Duodenal mucosa (tissue), 2 donors: ENCODE results near the gene STMN1.

Source experiments
- H3K27ac ChIP-seq: one replicate; pipeline ENCODE4 v1.7.0; 2013; ENCODE audit warnings: low read depth, low read length
- H3K27me3 ChIP-seq, 2 donors: one replicate each; pipeline ENCODE4 v1.7.0; 2013; ENCODE audit warnings: low read length in 2 of 2, control low read depth in 1 of 2; ENCODE audit not compliant: insufficient read depth in 2 of 2, control insufficient read depth in 1 of 2
- H3K36me3 ChIP-seq, 2 donors: one replicate each; pipeline ENCODE4 v1.7.0; 2013; ENCODE audit warnings: low read length in 2 of 2, control low read depth in 1 of 2; ENCODE audit not compliant: insufficient read depth in 2 of 2, control insufficient read depth in 1 of 2
- H3K4me1 ChIP-seq, 2 donors: one replicate each; pipeline ENCODE4 v1.7.0; 2013; ENCODE audit warnings: low read length in 2 of 2, control low read depth in 1 of 2; ENCODE audit not compliant: insufficient read depth in 2 of 2, control insufficient read depth in 1 of 2
- H3K4me3 ChIP-seq, 2 donors: one replicate each; pipeline ENCODE4 v1.7.0; 2013; ENCODE audit warnings: low read length in 2 of 2, low read depth in 1 of 2
- H3K9ac ChIP-seq, 2 donors: one replicate each; pipeline ENCODE4 v1.7.0; 2013; ENCODE audit warnings: low read length in 2 of 2, low read depth in 1 of 2
- H3K9me3 ChIP-seq, 2 donors: one replicate each; pipeline ENCODE4 v1.7.0; 2013; ENCODE audit warnings: low read length in 2 of 2, control low read depth in 1 of 2; ENCODE audit not compliant: control insufficient read depth in 1 of 2

The STMN1 gene

GRCh38 chr1:25879675-25880074 lies 26.5 kb downstream of the STMN1 start:
- Histone ChIP-seq H3K27me3 (no peaks in the 10 kb centered on the region), H3K36me3 (no peaks in the 10 kb centered on the region), H3K9ac (no peak overlapping the region), H3K27ac (no peak overlapping the region), H3K4me3 (no peak overlapping the region), H3K4me1 (peaks cover 25 to 29% of the 10 kb centered on the region in 2 donors), H3K9me3 (no peaks in the 10 kb centered on the region)

- H3K4me3 ChIP-seq, result no peak overlapping the region
- no peaks in the 10 kb centered on the region for H3K36me3 ChIP-seq
- no peaks in the 10 kb centered on the region for H3K27me3 ChIP-seq
- no peak overlapping the region for H3K27ac ChIP-seq
- no peaks in the 10 kb centered on the region for H3K9me3 ChIP-seq
- H3K4me1 ChIP-seq, result peaks cover 29 to 36% of the 10 kb centered on the region in 2 donors
- no peak overlapping the region for H3K9ac ChIP-seq
Observed at GRCh38 chr1:25878690-25879089, 27.5 kb downstream of the STMN1 start.

GRCh38 chr1:25877155-25877554 lies 29.1 kb downstream of the STMN1 start:
- Histone ChIP-seq H3K27ac (no peak overlapping the region), H3K36me3 (no peaks in the 10 kb centered on the region), H3K4me1 (peaks cover 44 to 51% of the 10 kb centered on the region in 2 donors), H3K9ac (no peak overlapping the region), H3K9me3 (no peaks in the 10 kb centered on the region), H3K4me3 (no peak overlapping the region), H3K27me3 (no peaks in the 10 kb centered on the region)

- H3K27ac ChIP-seq, result no peak overlapping the region
- H3K4me1 ChIP-seq, result peaks cover 49 to 55% of the 10 kb centered on the region in 2 donors
- H3K9ac ChIP-seq, result no peak overlapping the region
- H3K9me3 ChIP-seq, result no peaks in the 10 kb centered on the region
- no peaks in the 10 kb centered on the region for H3K36me3 ChIP-seq
- no peak overlapping the region for H3K4me3 ChIP-seq
- no peaks in the 10 kb centered on the region for H3K27me3 ChIP-seq
Observed at GRCh38 chr1:25876693-25877077, 29.5 kb downstream of the STMN1 start.

GRCh38 chr1:25875856-25876692 lies 30.1 kb downstream of the STMN1 start:
- peak overlapping the region; percentile 52 for H3K27ac ChIP-seq
- H3K36me3 ChIP-seq, result no peaks in the 10 kb centered on the region
- no peaks in the 10 kb centered on the region for H3K27me3 ChIP-seq
- H3K4me3 ChIP-seq, result peak overlapping the region; percentile 67 to 82
- H3K4me1 ChIP-seq, result peaks cover 55 to 61% of the 10 kb centered on the region in 2 donors
- no peaks in the 10 kb centered on the region for H3K9me3 ChIP-seq
- H3K9ac ChIP-seq, result peak overlapping the region in 1 of 2 donors; percentile 75

- Histone ChIP-seq H3K9me3 (no peaks in the 10 kb centered on the region), H3K36me3 (peaks cover 0 to 3% of the 10 kb centered on the region in 2 donors), H3K27ac (peak within 1 kb of the TSS; percentile 52), H3K4me3 (peak within 1 kb of the TSS; percentile 67 to 82), H3K4me1 (peaks cover 63 to 64% of the 10 kb centered on the region in 2 donors), H3K27me3 (no peaks in the 10 kb centered on the region), H3K9ac (peak within 1 kb of the TSS; percentile 75 to 78)
Observed at GRCh38 chr1:25875154-25875855, 30.9 kb downstream of the STMN1 start, which contains the start of gene PAQR7. Gene PAQR7 (minus strand): TSS chr1:25875708. CDS start chr1:25863839, 11,869 bp downstream.

GRCh38 chr1:25874635-25875153 lies 31.5 kb downstream of the STMN1 start:
- Histone ChIP-seq H3K36me3 (peaks cover 0 to 8% of the 10 kb centered on the region in 2 donors), H3K4me3 (peak overlapping the region; percentile 67 to 82), H3K27me3 (no peaks in the 10 kb centered on the region), H3K4me1 (peaks cover 63 to 64% of the 10 kb centered on the region in 2 donors), H3K9ac (peak overlapping the region; percentile 75 to 78), H3K9me3 (no peaks in the 10 kb centered on the region), H3K27ac (peak overlapping the region; percentile 52)

- Histone ChIP-seq H3K9me3 (no peaks in the 10 kb centered on the region), H3K36me3 (peaks cover 0 to 8% of the 10 kb centered on the region in 2 donors), H3K27me3 (no peaks in the 10 kb centered on the region), H3K9ac (peak overlapping the region; percentile 75 to 78), H3K27ac (no peak overlapping the region), H3K4me3 (peak overlapping the region; percentile 67 to 82), H3K4me1 (peaks cover 59 to 61% of the 10 kb centered on the region in 2 donors)
Observed at GRCh38 chr1:25874209-25874608, 32.0 kb downstream of the STMN1 start.

GRCh38 chr1:25873120-25873519 lies 33.1 kb downstream of the STMN1 start:
- no peaks in the 10 kb centered on the region for H3K9me3 ChIP-seq
- peak overlapping the region in 1 of 2 donors; percentile 18 for H3K9ac ChIP-seq
- peaks cover 0 to 8% of the 10 kb centered on the region in 2 donors for H3K36me3 ChIP-seq
- no peaks in the 10 kb centered on the region for H3K27me3 ChIP-seq
- peak overlapping the region in 1 of 2 donors; percentile 28 for H3K4me3 ChIP-seq
- no peak overlapping the region for H3K27ac ChIP-seq
- peaks cover 57% of the 10 kb centered on the region in 2 donors for H3K4me1 ChIP-seq

- peak overlapping the region in 1 of 2 donors; percentile 28 for H3K4me3 ChIP-seq
- peaks cover 0 to 8% of the 10 kb centered on the region in 2 donors for H3K36me3 ChIP-seq
- H3K4me1 ChIP-seq, result peaks cover 61% of the 10 kb centered on the region in 2 donors
- H3K27ac ChIP-seq, result no peak overlapping the region
- peak overlapping the region in 1 of 2 donors; percentile 18 for H3K9ac ChIP-seq
- no peaks in the 10 kb centered on the region for H3K9me3 ChIP-seq
- H3K27me3 ChIP-seq, result no peaks in the 10 kb centered on the region
Observed at GRCh38 chr1:25872713-25873112, 33.5 kb downstream of the STMN1 start.
